Naive thymus-derived CD4-positive, alpha-beta T cell (primary cell): Measurements from ENCODE around the gene PLD4. TPM values are rescaled to one million over a fixed set of nuclear protein-coding genes. Genes with fewer than 3 reads are reported as not detected.
"Not testable (repeated sequence)": the region's sequence is repeated elsewhere in the genome, so short reads cannot be mapped to it uniquely, and the experiment has no call there.

Experiments
- ATAC-seq: fragments of 150-1000 bp; cut with Tn5 transposase; 2 replicates; pipeline ENCODE4 v1.10.0; 2021; ENCODE audit warnings: mild to moderate bottlenecking, moderate library complexity
- CTCF ChIA-PET: fragments of 350-600 bp; sonication (Branson Sonifier 250); formaldehyde crosslinking; loops from one replicate; lab custom pipeline; 2021; ENCODE audit warnings: antibody characterized with exemption; lab: Charles Lee
- POLR2A ChIA-PET: fragments of 350-600 bp; sonication (Branson Sonifier 250); formaldehyde crosslinking; loops from one replicate; lab custom pipeline; 2021; ENCODE audit warnings: antibody characterized with exemption, inconsistent platforms; lab: Charles Lee
- DNase-seq, 9 donors: peaks; one replicate each; pipeline versions ENCODE4 v3.0.0 to v3.0.0-alpha.2; 2020 to 2022; ENCODE audit warnings: mixed read lengths in 1 of 9
- H3K27ac ChIP-seq: one replicate; pipeline ENCODE4 v1.7.0; 2013; ENCODE audit warnings: mild to moderate bottlenecking, low read depth, low read length, moderate library complexity
- H3K27me3 ChIP-seq, 2 donors: one replicate each; pipeline ENCODE4 v1.7.0; 2013; ENCODE audit warnings: low read length in 2 of 2, mild to moderate bottlenecking in 2 of 2, moderate library complexity in 2 of 2; ENCODE audit not compliant: control insufficient read depth in 2 of 2, insufficient read depth in 2 of 2
- H3K36me3 ChIP-seq, 3 experiments: 1 replicate in 2 of 3; 2 replicates in 1 of 3; pipeline ENCODE4 v1.7.0; 2013; ENCODE audit warnings: low read length in 3 of 3, mild to moderate bottlenecking in 3 of 3, moderate library complexity in 1 of 3; ENCODE audit not compliant: insufficient read depth in 3 of 3, control insufficient read depth in 2 of 3
- H3K4me1 ChIP-seq, 2 donors: one replicate each; pipeline ENCODE4 v1.7.0; 2013; ENCODE audit warnings: low read length in 2 of 2, mild to moderate bottlenecking in 2 of 2, moderate library complexity in 1 of 2; ENCODE audit not compliant: control insufficient read depth in 2 of 2, insufficient read depth in 2 of 2
- H3K4me3 ChIP-seq: 2 replicates; pipeline ENCODE4 v1.7.0; 2013; ENCODE audit warnings: mild to moderate bottlenecking, low read length
- H3K9me3 ChIP-seq, 3 experiments: 1 replicate in 2 of 3; 2 replicates in 1 of 3; pipeline ENCODE4 v1.7.0; 2013; ENCODE audit warnings: low read length in 3 of 3; ENCODE audit not compliant: control insufficient read depth in 2 of 3
- H3K27ac Mint-ChIP-seq, 9 donors: one replicate each; pipeline ENCODE4 v1.8.0; 2020 to 2022; ENCODE audit warnings: mixed read lengths in 9 of 9, mild to moderate bottlenecking in 8 of 9, moderate library complexity in 5 of 9, inconsistent platforms in 2 of 9
- H3K27me3 Mint-ChIP-seq, 5 donors: one replicate each; pipeline ENCODE4 v1.8.0; 2021 to 2022; ENCODE audit warnings: mixed read lengths in 5 of 5, mild to moderate bottlenecking in 1 of 5
- H3K36me3 Mint-ChIP-seq, 5 donors: one replicate each; pipeline ENCODE4 v1.8.0; 2020 to 2022; ENCODE audit warnings: mixed read lengths in 5 of 5, mild to moderate bottlenecking in 3 of 5, inconsistent platforms in 1 of 5
- H3K4me1 Mint-ChIP-seq, 7 donors: one replicate each; pipeline ENCODE4 v1.8.0; 2020 to 2022; ENCODE audit warnings: mixed read lengths in 7 of 7, mild to moderate bottlenecking in 3 of 7, inconsistent platforms in 1 of 7
- H3K4me3 Mint-ChIP-seq, 10 donors: one replicate each; pipeline ENCODE4 v1.8.0; 2020 to 2022; ENCODE audit warnings: mild to moderate bottlenecking in 10 of 10, mixed read lengths in 10 of 10, moderate library complexity in 6 of 10, inconsistent platforms in 2 of 10
- H3K9me3 Mint-ChIP-seq, 11 donors: one replicate each; pipeline ENCODE4 v1.8.0; 2020 to 2022; ENCODE audit warnings: mixed read lengths in 11 of 11, mild to moderate bottlenecking in 4 of 11, inconsistent platforms in 1 of 11, moderate library complexity in 1 of 11
- intact Hi-C, 2 donors: fragments of 100-400 bp; cut with micrococcal nuclease; formaldehyde crosslinking; loops; one replicate each; pipeline ENCODE4 v1.15.1; 2023
- polyA plus RNA-seq, 2 donors: library from polyadenylated mRNA; unstranded; fragments of 300-500 nt; fragmentation: Illumina TruSeq; gene quantifications; one replicate each; pipeline ENCODE4 v1.2.3, GENCODE V29; 2021
- total RNA-seq, 6 experiments: library from RNA in 5 of 6; stranded (reverse) in 5 of 6; gene quantifications; 1 replicate in 5 of 6; 2 replicates in 1 of 6; pipeline ENCODE4 v1.2.3 and lab custom pipeline; 2021 to 2026

The PLD4 gene
- total and polyA plus RNA-seq, 7 experiments from 2014 or later, result 0.10 to 32.0 (median 0.80) TPM; not detected in 1

- CTCF ChIA-PET, result no interaction called here
These were observed 36.8 kb upstream of the PLD4 start for GRCh38 chr14:104887623-104888488.

GRCh38 chr14:104888489-104889374, 35.9 kb upstream of the PLD4 start:
- Mint-ChIP-seq H3K27ac (no peak overlapping the region), H3K36me3 (no peaks in the 10 kb centered on the region), H3K27me3 (no peaks in the 10 kb centered on the region), H3K4me3 (no peak overlapping the region), H3K4me1 (no peaks in the 10 kb centered on the region), H3K9me3 (no peaks in the 10 kb centered on the region)
- H3K4me3 ChIP-seq, result no peak overlapping the region
- DNase-seq (peak in 2 of 9 donors; percentile 5 to 20), ATAC-seq (no peak)
- no peaks in the 10 kb centered on the region for H3K27me3 ChIP-seq
- intact Hi-C loops, result no loop called here
- H3K9me3 ChIP-seq, result no peaks in the 10 kb centered on the region
- no peak overlapping the region for H3K27ac ChIP-seq
- no peaks in the 10 kb centered on the region for H3K36me3 ChIP-seq
- ChIA-PET CTCF (no interaction called here), POLR2A (no interaction called here)
- no peaks in the 10 kb centered on the region for H3K4me1 ChIP-seq

More at GRCh38 chr14:104887623-104888488, 36.8 kb upstream of the PLD4 start:
- Histone ChIP-seq H3K27ac (no peak overlapping the region), H3K36me3 (no peaks in the 10 kb centered on the region), H3K9me3 (no peaks in the 10 kb centered on the region), H3K27me3 (no peaks in the 10 kb centered on the region), H3K4me3 (no peak overlapping the region), H3K4me1 (no peaks in the 10 kb centered on the region)
- Mint-ChIP-seq H3K9me3 (no peaks in the 10 kb centered on the region), H3K4me1 (no peaks in the 10 kb centered on the region), H3K27me3 (no peaks in the 10 kb centered on the region), H3K27ac (no peak overlapping the region), H3K36me3 (no peaks in the 10 kb centered on the region), H3K4me3 (no peak overlapping the region)
- no peak for ATAC-seq
- peak in 1 of 9 donors; percentile 19 for DNase-seq
- POLR2A ChIA-PET, result no interaction called here
- intact Hi-C loops, result no loop called here

- H3K27ac Mint-ChIP-seq, result no peak overlapping the region
- no peaks in the 10 kb centered on the region for H3K27me3 Mint-ChIP-seq
- CTCF ChIA-PET, result no interaction called here
- H3K27ac ChIP-seq, result no peak overlapping the region
- DNase-seq, result no peak
- ATAC-seq, result no peak
- H3K36me3 Mint-ChIP-seq, result no peaks in the 10 kb centered on the region
- no peaks in the 10 kb centered on the region for H3K9me3 ChIP-seq
- H3K4me3 ChIP-seq, result no peak overlapping the region
- no peaks in the 10 kb centered on the region for H3K4me1 Mint-ChIP-seq
- no peak overlapping the region for H3K4me3 Mint-ChIP-seq
- intact Hi-C loops, result no loop called here
- H3K4me1 ChIP-seq, result no peaks in the 10 kb centered on the region
- H3K27me3 ChIP-seq, result no peaks in the 10 kb centered on the region
- no peaks in the 10 kb centered on the region for H3K9me3 Mint-ChIP-seq
- no peaks in the 10 kb centered on the region for H3K36me3 ChIP-seq
- POLR2A ChIA-PET, result no interaction called here
These were observed 35.3 kb upstream of the PLD4 start for GRCh38 chr14:104889375-104889757.

GRCh38 chr14:104890292-104890691, 34.4 kb upstream of the PLD4 start:
- H3K27me3 ChIP-seq, ATAC-seq, DNase-seq, POLR2A ChIA-PET, CTCF ChIA-PET, H3K27ac Mint-ChIP-seq, H3K4me3 ChIP-seq, H3K27ac ChIP-seq, H3K9me3 Mint-ChIP-seq, H3K9me3 ChIP-seq, intact Hi-C loops, H3K36me3 ChIP-seq, H3K4me1 ChIP-seq, H3K36me3 Mint-ChIP-seq, H3K27me3 Mint-ChIP-seq, H3K4me1 Mint-ChIP-seq, H3K4me3 Mint-ChIP-seq: not testable (repeated sequence)

GRCh38 chr14:104891121-104891551, 33.5 kb upstream of the PLD4 start:
- Mint-ChIP-seq H3K27me3 (no peaks in the 10 kb centered on the region), H3K36me3 (no peaks in the 10 kb centered on the region), H3K4me1 (peaks cover 0 to 2% (median 0%) of the 10 kb centered on the region in 7 donors), H3K9me3 (no peaks in the 10 kb centered on the region), H3K4me3 (no peak overlapping the region), H3K27ac (no peak overlapping the region)
- Histone ChIP-seq H3K36me3 (no peaks in the 10 kb centered on the region), H3K4me3 (no peak overlapping the region), H3K9me3 (no peaks in the 10 kb centered on the region), H3K27ac (no peak overlapping the region), H3K27me3 (no peaks in the 10 kb centered on the region), H3K4me1 (no peaks in the 10 kb centered on the region)
- intact Hi-C loops, result no loop called here
- ATAC-seq (no peak), DNase-seq (no peak)
- ChIA-PET CTCF (no interaction called here), POLR2A (no interaction called here)

- no peaks in the 10 kb centered on the region for H3K36me3 ChIP-seq
- intact Hi-C loops, result no loop called here
- POLR2A ChIA-PET, result no interaction called here
- H3K4me3 ChIP-seq, result no peak overlapping the region
- Mint-ChIP-seq H3K9me3 (no peaks in the 10 kb centered on the region), H3K27me3 (no peaks in the 10 kb centered on the region), H3K27ac (no peak overlapping the region), H3K4me3 (no peak overlapping the region), H3K4me1 (peaks cover 0 to 4% (median 0%) of the 10 kb centered on the region in 7 donors), H3K36me3 (no peaks in the 10 kb centered on the region)
- ATAC-seq (no peak), DNase-seq (peak in 1 of 9 donors; percentile 19)
- no peaks in the 10 kb centered on the region for H3K4me1 ChIP-seq
- H3K9me3 ChIP-seq, result no peaks in the 10 kb centered on the region
- CTCF ChIA-PET, result no interaction called here
- no peak overlapping the region for H3K27ac ChIP-seq
- no peaks in the 10 kb centered on the region for H3K27me3 ChIP-seq
These were observed 32.8 kb upstream of the PLD4 start for GRCh38 chr14:104891664-104892530.
